Measurements from ENCODE around the gene JARID2.

The JARID2 gene

DNA sequence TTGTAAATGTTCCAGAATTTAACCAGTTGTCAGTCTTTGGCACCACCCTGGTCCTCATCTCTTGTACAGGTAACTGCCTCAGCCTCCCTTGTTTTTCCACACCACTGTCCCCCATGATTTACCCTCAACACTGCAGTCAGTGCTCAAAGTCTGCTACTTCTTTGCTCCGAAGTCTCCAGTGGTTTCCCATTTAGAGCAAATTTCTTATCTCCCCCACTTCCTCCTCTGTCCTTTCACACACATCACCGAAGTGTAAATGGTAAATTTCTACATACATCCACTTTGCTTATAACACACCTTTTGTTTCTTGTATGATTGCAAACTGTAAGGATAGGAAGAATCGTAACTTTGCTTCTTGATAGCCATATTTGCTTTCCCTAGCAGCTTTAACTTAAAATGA lies 115.3 kb downstream of the JARID2 start:
- DNase-seq = no peak

DNA sequence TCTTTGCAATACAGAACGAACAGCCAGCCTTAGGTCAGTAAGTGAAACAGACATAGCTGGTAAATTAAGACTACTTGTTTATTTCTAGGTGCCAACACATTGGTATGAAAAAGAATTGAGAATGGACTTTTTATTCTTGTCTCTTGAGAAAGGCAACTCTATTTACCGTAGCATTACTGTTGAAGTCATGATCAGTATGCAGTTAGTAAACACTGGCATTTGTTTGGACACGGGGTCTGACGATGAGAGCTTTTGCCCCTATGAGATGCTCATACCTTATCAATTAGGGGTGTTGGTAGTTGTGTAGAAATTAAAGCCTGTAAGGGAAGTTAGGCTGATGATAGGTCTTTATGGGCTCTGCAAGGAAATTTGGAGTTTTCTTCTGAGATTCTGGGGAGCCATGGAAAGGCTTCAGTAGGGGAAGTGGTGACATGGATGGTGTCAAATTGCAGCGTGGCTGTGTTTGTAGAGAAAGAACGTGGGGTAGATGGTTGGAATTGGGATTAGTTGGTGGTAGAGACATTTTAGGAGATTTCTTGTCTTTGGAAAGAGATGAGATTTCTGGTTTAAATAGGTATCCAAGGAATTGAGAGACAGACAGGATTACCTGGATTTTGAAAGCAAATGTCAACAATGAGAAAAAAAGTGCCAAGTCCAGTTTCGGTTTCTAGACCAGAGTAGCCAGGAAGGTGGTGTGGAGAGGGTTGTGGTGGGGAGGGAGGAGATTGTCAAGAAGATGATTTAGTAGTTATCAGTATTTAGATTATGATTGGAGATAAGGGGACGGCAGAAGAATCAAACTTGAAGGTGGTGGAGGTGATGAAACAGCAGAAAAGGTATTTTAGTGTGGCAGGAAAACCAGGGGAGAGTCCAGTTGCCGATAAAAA lies 116.6 kb downstream of the JARID2 start:
- no peak for DNase-seq

DNA sequence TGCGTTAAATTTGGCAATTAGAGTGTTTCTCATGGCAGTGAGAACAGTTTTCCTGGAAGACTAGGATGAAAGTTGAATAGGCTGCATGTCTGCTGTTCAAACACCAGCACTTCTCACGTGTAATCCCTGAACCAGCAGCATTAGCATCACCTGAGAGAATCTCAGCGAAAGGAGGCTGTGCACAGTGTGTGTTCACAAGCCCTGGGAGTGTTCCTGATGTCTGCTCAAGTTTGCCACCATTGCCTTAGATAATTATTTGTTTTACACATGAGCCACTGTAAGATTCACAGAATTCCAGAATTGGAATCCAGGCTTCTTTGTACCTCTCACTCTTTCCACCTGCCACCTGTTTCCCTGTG lies 117.3 kb downstream of the JARID2 start:
- DNase-seq = no peak

DNA sequence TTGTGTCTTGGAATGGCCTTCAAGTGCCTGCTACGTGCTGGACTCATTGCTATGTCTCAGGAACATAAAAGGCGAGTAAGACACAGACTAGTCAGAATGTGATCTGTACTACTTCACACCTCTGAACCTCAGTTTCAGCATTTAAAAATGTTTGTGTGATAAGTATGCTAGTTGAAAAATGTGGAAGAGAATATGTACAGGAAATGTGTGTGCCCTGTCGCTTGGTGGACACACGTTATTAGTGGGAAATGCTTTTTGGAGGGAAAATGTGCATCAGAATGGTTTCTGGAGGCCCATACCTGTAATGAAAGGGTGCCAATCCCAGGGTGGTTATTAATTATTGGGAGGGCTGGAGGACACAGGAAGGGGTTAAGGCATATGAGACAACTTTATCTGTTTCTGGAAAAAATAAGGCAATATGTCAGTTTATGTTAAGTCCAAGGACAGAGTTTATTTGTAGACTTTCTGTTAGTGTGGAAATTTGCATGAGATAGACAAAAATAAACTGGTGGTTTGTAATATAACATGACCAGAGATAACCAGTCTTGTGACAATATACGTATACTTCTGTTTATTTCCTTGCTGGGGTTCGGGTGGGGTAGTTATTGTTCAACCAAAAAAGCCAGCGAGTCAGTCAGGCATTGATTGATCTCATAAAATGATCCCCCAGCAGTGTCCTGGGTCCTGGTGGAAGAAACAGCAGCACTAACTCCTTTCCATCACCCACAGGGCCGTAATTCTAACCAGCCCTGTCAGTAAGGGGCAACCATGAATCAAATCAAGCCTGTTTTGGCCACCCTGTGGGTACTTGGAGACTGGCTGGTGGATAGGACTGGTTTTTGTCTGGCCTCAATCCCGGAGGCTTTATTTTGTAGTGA lies 117.9 kb downstream of the JARID2 start:
- peak; percentile 37 for DNase-seq

DNA sequence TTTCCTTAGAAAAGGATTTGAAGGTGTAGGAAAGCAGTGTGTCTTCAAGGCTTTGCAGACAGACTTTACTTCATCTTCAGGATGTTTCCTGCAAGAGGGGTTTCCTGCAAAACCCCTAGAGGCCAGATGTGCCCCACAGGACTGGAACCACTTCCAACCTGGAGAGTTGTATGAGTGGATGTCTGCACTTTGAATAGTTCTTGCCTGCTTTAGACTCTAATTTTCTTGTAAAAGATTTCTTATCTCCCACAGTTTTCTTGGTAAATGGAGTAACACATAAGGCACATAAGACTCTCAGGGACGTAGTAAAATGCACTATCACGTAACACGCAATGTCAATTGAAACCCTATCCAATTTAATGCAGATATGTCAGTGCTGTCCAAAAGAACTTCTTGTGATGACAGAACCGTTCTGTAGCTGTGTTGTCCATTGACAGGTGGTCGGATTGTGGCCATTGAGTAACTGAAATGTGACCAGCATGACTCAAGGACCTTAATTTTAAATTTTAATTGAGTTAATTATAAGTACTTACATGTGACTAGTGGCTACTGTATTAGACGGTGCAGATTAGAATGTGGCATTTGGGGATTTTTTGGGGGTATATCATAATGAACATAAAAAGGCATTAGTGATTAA lies 118.7 kb downstream of the JARID2 start:
- no peak for DNase-seq

DNA sequence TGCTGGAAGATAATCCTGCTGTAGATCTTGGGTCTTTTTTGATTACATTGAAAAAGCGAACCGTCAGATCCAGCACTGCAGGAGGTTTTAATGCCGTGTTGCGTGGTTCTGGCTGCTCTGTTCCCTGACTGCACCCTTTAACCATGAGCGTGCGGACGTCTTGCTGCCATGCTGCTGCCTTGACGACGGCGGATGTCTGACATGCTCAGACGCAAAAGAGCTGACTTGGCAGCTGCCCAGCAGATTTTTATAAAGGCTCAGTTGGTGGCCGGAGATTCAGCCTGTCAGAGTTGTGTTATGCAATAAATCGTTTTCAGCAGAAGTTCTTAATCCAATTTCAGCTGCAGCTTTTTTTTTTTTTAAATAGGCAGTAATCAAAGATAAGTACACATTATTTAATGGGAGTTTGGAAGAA lies 119.4 kb downstream of the JARID2 start:
- DNase-seq = peak; percentile 79

DNA sequence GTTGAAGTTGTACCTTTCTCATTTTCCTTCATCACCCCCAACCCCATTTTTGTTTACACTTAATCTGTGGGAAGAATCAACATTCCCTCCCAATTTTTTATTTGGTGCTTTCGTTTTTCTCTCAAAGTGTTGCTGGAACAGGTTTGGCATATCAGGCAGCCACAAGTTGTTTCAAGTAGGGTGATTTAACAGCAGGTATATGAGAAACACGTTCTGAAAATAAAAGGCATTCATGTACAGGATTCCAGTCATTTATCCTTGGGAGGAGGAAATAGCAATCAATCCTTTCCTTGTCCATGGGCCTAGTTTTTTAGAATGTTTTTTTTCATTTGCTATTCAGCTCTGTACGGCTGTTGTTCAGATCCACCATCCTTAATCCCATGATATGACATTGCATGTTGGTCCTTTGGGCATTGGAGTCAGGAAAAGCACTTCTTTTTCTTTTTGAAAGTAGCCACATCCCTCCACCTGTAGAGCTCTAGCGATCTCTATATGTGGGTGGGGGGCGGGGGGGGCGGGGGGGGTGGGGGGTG lies 120.2 kb downstream of the JARID2 start:
- DNase-seq = no peak

DNA sequence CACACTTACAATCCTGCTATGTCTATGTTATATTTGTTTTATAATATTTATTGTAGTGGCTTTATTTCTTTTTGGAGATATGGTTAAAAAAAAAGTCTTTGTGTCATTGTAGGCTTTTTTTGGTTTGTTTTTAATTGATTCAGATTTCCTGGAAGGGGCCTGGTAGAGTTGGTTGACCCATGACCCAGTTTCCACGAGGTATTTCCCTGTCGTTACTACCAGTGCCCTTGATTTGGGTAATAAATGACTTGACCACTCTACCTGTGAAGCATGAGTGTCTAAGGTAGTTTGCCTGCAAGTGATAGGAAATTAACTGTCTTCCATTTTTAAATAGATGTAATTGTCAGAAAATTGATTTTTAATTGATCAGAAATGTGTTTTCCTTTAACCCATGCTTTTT lies 121.0 kb downstream of the JARID2 start:
- no peak for DNase-seq

DNA sequence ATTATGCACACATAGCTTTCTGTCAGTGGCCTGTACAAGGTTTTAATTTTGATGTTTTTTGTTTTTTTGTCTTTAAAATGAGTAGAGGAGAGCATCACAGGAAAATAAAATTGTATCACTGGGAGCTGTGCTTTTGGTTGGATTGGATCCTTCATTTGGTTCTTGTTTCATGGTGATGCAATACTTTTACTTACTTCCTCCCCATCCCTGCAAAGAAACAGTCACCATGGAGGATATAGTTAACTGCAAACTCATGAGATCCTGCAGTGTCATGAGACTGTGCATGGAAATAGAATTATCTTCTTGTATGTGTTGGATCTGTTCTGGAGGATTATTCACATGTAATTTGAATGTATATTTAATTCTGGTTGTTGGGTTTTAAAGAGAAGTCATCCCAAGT lies 122.3 kb downstream of the JARID2 start:
- no peak for DNase-seq

DNA sequence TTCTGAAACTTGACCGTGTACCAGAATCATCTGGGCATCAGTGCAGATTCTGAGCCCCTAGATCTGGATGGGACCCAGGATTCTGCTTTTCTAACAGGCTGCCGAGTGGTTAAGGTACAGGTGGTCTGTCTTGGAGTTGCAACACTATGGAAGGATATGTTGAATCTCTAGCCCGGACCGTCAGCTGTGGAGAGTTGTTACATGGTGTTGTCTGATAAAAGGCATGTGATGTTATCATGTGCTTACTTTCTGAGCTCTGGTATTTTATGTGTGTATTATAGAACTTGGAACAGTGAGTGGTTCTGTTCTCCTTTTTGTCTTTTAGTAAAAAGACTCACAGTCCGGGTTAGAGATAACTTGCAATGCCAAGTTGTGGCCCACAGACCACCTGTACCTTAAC lies 123.0 kb downstream of the JARID2 start:
- DNase-seq = no peak

DNA sequence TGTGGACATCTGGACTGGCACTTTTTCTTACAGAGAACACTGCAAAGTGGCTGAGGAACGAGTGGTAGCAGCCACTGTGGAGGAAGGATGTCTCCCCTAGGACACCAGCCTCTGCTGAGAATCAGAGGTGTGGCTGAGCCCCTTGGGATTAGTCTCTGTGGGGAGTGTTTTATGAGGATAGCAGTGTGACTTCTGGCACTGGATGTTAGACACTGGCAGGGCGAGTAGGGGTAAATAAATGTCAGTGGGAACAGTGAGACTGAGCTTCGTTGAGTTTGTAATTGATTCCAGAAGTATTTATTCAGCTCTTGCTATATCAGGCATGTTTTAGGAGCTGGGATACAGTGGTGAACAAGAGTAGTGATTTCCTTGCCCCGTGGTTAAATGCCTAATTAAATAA lies 124.0 kb downstream of the JARID2 start:
- no peak for DNase-seq

DNA sequence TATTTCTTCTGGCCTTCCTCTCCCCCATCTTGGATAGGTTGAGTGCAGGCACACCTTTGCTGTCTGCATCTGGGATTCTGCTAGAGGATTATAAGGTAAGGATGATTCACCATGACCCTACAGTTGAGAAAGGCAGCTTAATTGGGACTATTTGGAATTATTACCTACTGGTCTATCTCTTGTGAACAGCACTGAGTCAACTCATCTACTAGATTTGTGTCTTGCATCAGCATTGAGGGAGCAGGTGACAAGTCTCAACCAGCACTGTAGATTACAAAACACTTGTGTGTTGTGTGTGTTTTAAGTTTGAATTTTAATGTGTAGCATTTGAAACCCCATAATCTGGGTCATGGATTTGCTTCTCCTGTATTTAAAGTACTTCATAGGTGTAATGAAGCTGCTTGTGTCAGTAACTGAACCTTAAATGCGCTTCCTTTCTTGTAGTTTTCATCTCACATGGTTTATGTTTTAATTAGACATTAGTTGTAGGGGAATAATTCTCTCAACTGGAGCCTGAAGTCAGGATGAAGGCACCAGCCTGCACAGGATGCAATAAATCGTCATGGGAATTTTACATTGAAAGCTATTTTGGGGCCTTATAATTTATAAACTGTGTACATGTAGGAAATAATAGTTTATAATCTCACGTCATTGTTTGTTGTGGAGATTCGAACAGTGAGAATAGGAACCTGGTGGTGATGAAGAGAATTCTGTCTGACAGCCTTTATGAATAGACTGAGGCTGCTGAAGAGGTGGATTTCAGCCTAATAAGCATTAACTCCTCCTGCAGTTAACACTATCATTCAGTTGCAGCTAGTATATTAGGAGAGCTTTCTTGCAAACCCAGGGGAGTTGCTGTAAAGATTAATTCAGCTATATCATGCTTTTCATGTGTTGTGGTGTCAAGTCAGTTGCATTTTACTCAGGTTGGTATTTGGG lies 125.1 kb downstream of the JARID2 start:
- no peak for DNase-seq

DNA sequence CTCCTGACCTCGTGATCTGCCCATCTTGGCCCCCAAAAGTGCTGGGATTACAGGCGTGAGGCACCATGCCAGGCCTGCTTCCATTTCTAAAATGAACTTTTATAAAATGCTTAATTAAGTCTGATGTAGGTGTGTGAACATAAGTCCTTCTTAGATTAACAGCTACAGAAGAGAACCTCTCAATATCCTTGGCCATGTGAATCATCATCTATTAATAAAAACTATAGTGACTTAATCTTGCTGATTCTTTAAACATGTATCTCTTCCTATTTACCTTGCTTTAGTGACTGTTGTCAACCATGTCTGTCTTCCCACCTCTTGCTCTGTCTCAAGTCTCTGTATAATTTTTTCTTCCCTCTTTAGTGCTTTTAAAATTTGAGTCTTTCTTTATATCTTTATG lies 127.1 kb downstream of the JARID2 start:
- no peak for DNase-seq

DNA sequence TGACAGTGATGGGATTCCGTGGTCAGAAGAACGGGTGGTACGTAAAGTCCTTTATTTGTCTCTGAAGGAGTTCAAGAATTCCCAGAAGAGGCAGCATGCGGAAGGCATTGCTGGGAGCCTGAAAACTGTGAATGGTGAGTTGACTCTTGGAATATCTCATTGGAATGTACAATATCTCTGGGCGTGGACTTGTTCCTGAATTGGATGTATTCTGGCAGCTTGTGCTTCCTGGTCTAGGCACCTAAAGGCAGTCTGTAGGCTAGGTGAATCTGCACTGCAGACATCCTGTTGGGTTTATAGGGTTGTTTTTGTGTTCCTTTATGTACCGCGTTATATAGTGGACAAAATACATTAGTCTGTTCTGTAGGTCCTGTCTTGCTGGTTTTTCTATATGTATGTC lies 128.2 kb downstream of the JARID2 start:
- DNase-seq = no peak

DNA sequence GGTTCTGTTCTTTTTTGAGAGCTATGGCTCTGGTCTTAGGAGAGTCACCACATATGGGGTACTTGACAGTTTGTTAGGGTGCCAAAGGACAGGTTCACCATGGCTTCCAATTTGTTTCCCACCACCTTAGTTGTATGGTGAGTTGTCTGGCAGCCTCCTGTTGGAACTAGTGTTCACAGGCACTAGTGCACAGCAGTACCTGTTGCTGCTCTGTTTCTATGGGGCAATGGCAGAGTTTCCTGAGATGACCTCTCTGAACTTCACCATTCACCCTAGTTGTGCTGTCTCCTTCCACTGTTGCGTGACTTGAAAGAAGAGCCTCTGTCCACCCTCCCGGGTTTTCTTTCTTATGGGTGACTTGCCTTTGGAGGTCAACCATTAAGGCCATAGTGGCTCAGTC lies 129.1 kb downstream of the JARID2 start:
- DNase-seq = no peak

DNA sequence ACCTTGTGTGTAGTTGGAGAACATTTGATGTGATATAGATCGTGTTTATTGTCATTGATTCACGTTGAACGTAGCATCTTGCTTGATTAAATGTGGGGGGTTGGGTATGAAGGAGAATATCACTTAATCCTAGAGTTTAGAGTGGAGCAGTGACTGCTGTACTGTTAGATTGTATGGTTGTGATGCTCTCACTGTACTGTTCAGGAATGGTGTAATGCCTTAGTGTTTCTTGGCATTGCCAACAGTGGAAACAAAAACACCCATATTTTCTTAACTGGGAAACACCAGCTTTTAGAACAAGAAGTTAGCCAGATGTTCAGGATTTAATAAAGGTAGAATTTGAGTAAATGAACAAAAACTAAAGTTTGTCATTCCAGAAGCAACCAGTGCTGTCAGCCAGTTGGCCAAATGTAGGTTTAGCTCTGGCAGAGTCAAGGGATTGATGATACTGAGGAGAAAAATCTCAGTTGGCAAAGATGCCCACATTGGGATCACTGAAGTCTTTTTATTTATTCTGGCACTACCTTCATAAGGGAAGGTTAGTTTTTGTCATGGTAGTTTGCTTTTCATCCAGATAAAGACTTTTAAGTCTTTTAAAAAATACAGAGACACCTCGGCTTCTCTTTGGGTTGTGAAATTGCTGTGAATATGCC lies 129.9 kb downstream of the JARID2 start:
- DNase-seq = no peak

DNA sequence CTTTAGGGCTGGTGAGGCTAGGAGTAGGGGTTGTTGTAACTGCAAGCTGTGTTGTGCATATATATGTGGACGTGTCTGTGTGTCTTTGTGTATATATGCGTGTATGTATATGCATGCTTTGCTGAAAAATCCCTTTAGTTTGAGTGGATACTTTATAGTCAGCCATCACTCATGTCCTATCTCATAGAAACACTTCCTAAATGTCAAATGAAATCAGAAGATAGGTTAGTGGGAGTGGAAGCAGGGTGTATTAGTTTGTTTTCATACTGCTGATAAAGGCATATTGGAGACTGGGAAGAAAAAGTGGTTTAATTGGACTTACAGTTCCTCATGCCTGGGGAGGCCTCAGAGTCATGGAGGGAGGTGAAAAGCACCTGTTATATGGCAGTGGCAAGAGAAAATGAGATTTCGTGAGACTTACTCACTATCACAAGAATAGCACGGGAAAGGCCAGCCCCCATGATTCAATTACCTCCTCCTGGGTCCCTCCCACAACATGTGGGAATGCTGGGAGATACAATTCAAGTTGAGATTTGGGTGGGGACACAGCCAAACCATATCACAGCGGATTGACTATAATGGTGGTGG lies 131.1 kb downstream of the JARID2 start:
- DNase-seq = no peak

DNA sequence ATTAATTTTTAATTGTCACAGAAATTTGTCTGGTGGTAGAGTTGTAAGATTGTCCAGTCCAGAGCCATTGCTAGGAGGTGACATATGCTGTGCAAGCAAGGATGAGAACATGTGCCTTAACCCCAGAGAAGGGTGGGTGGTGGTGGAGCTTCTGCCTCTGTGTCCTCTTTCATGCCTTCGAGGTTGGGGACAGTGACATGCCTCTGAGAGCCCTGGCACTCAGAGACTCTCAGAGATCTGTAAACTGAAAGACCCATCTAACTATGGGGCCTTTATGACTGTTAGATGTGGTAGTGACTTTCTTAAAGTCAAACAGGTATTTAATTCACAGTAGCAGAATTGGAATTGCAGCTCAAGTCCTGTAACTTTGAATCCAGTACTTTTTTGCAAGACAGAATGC lies 132.4 kb downstream of the JARID2 start:
- no peak for DNase-seq

DNA sequence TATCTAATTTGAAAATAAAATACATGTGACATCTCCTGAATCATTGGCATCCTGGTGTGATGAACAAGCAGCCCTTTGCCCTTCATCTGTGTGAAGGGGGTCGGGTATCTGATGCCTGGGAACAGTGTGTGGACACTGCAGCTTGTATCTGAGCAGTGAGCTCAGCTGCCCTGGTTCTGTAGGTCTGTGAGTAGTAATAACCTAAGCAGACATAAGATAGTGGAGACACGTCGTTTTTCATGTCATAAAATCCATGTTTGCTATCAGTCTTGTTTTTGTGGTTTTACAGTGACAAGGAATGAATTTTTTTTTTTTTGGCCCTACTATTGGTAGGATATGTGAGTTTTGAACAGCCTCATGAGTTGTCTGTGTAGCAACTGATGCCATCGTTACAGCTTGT lies 133.0 kb downstream of the JARID2 start:
- no peak for DNase-seq

DNA sequence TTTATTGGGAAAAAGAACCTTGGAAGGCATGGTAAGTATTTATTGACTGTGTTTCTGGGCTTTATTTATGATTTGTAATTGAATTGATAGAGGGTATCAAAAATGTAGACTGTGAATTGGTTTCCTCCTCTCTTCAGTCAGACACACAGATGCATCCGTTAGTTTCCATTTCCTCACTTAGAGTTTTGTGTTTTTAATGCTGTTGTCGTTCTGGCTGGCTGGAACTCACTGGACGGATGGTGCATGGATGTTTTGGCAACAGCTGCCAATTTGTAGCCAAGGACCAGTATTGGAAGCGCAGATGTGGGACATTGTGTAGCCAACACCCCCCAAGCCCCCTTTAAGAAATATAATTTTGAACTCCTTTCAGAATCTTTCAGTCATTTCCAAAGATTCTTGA lies 134.5 kb downstream of the JARID2 start:
- no peak for DNase-seq

DNA sequence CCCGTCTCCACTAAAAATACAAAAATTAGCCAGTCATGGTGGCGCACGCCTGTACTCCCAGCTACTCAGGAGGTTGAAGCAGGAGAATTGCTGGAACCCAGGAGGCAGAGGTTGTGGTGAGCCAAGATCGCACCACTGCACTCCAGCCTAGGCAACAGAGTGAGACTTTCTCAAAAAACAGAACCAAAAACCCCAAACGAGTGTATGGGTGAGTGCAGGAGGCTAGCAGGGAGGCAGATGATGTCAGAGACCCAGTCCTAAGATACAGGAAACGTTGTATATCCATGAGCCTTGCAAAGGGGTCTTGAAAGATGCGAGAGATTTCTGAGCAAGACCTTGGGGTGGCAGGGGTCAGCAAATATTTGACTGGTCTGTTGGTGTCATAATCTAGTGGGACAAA lies 136.2 kb downstream of the JARID2 start:
- DNase-seq = no peak
